ENCODE results near the gene IMPA2. TPM values are rescaled to one million over a fixed set of nuclear protein-coding genes. Genes with fewer than 3 reads are reported as not detected.
"Not testable (repeated sequence)": the region's sequence is repeated elsewhere in the genome, so short reads cannot be mapped to it uniquely, and the experiment has no call there.

The IMPA2 gene
- polyA plus RNA-seq, 1 donor, result 94.5 TPM

DNA sequence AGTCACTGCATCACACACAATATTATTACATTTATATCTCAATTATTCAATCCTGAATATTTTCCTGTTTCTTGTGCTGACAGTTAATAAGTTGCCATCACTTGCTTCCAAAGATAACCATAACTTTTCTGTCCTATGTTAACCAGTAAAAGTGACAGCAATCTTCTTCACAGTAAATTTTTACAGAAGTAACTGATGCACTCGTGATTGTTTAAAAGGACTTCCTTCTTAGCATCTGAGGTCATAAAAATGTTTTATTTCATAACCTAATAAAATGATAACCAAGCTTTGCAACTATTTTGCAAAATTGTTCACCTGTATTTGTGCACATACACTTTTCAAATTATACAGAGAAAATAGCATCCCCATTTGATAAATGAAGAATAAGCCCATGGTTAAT lies 91.7 kb downstream of the IMPA2 start:
- no peak for DNase-seq

- DNase-seq, result no peak
These were observed 93.4 kb downstream of the IMPA2 start for GRCh38 chr18:12074736-12075135.

GRCh38 chr18:12076424-12077140 lies 95.3 kb downstream of the IMPA2 start:
- peak; percentile 18 for DNase-seq

- not testable (repeated sequence) for DNase-seq
These were observed 96.7 kb downstream of the IMPA2 start for GRCh38 chr18:12077994-12078393.

GRCh38 chr18:12079491-12080237 lies 98.4 kb downstream of the IMPA2 start:
- DNase-seq, result peak; percentile 15

Other genes starting within 250 kb of the IMPA2 start
- 43.1 TPM for gene CHMP1B, start 130.1 kb upstream of the IMPA2 start, polyA plus RNA-seq (ENCODE audit: insufficient read length)
- gene MPPE1, start 73.2 kb upstream of the IMPA2 start, polyA plus RNA-seq (ENCODE audit: insufficient read length), result 53.7 TPM
- gene ANKRD62, start 112.3 kb downstream of the IMPA2 start, polyA plus RNA-seq (ENCODE audit: insufficient read length), result 0.10 TPM

All from left kidney (tissue), 2 donors.